Gastroesophageal sphincter (tissue), 4 donors: Measurements from ENCODE around the gene ATP9A. TPM values are rescaled to one million over a fixed set of nuclear protein-coding genes. Genes with fewer than 3 reads are reported as not detected.

Experiments
- ATAC-seq: fragments of 150-250 bp; one replicate; pipeline ENCODE4 v1.9.1; 2016; ENCODE audit warnings: mild to moderate bottlenecking, moderate library complexity
- H3K27ac ChIP-seq, 4 donors: fragments of 200-600 bp; sonication (generic) in 3 of 4; 1 replicate in 3 of 4; 2 replicates in 1 of 4; pipeline ENCODE4 v1.5.1; 2016 to 2019
- H3K27me3 ChIP-seq: fragments of 200-600 bp; sonication (generic); one replicate; pipeline ENCODE4 v1.5.1; 2019
- H3K36me3 ChIP-seq, 2 donors: fragments of 200-600 bp; sonication (generic); one replicate each; pipeline ENCODE4 v1.5.1; 2019; ENCODE audit warnings: control low read depth in 1 of 2
- H3K4me1 ChIP-seq, 3 donors: fragments of 200-600 bp; sonication (generic); 1 replicate in 2 of 3; 2 replicates in 1 of 3; pipeline ENCODE4 v1.5.1; 2016 to 2019; ENCODE audit warnings: control low read depth in 2 of 3
- H3K4me3 ChIP-seq, 2 donors: fragments of 200-600 bp; sonication (generic); one replicate each; pipeline ENCODE4 v1.5.1; 2019; ENCODE audit warnings: mild to moderate bottlenecking in 1 of 2, moderate library complexity in 1 of 2
- H3K9me3 ChIP-seq, 3 donors: fragments of 200-600 bp; sonication (generic); one replicate each; pipeline ENCODE4 v1.5.1; 2017 to 2019; ENCODE audit warnings: control low read depth in 2 of 3
- EP300 ChIP-seq: sonication (generic); formaldehyde crosslinking; IDR thresholded peaks from one replicate; pipeline ENCODE4 v1.6.1; 2017; ENCODE audit warnings: antibody characterized with exemption, mild to moderate bottlenecking
- POLR2A ChIP-seq, 2 donors: fragments of 450-650 bp; IDR thresholded peaks; one replicate each; pipeline ENCODE4 v1.6.1; 2017; ENCODE audit warnings: antibody characterized with exemption in 2 of 2, mild to moderate bottlenecking in 2 of 2, moderate library complexity in 1 of 2
- POLR2AphosphoS5 ChIP-seq: sonication (generic); formaldehyde crosslinking; IDR thresholded peaks from one replicate; pipeline ENCODE4 v1.6.1; 2017; ENCODE audit warnings: antibody characterized with exemption
- WGBS, 2 donors: methylation state at CpG; one replicate each; pipeline ENCODE4 v1.1.5; 2018; ENCODE audit warnings: low coverage in 1 of 2; 5-methylcytosine and 5-hydroxymethylcytosine counted together
- total RNA-seq, 4 donors: library from RNA; depleted of rRNA; stranded (reverse); fragments of >200 nt; gene quantifications; one replicate each; pipeline ENCODE4 v1.1.0, GENCODE V29; 2016
- TF ChIP-seq, protein P1 (sequence below), 4 experiments: fragments of 200-600 bp in 2 of 4; fragments of 450-650 bp in 2 of 4; sonication (generic) in 1 of 4; IDR thresholded peaks; one replicate each; pipeline ENCODE4 v1.5.1; 2017 to 2019; ENCODE audit warnings: antibody characterized with exemption in 4 of 4, mild to moderate bottlenecking in 2 of 4, moderate library complexity in 2 of 4

Gene ATP9A
- total RNA-seq, 4 donors from 2014 or later = 49.3 to 80.2 (median 57.7) TPM

DNA sequence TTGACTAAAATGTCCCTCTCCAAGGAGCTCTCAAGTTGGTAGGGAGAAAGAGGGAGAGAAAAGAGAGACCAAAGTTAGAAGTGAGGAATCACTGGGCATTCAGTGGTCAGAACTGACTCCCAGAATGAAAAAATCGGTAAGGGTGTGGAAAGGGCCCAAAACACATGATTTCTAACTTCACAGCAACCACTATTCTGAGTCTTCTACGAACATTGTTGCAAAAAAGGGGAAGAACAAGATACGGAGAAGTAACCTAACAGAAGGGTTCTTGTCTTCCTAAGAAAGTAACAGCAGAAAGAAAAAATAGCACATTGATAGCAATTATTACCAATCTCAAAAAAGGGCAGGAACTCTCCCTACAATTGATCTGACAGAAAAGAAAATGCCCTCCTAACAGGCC lies 65.6 kb downstream of the ATP9A start:
- 60 to 69% methylated on average over 3 of the region's 3 CpGs for whole genome bisulfite sequencing, 2 donors
- no peaks in the 10 kb centered on the region for H3K9me3 ChIP-seq

DNA sequence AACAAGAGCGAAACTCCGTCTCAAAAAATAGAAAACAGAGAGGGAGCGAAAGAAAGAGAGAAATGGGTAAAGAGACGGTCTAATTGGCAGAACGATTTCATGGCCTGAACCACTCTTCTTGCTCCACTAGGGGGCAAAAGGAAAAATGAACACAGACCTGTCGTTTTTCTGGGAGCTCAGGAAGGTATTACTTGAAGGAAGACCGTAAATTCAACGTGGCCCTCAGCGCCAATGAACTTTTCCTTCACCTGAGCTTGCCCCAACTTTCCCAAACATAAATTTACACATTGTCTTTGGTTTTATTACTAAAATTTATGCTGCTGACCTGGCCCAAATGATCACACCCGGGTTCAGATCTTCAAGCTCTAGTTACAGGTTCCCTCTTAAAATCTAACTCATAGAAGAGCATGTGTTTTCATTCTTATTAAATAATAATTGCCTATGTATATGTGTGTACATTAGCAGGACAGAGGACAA lies 67.3 kb downstream of the ATP9A start:
- no peak overlapping the region for H3K4me3 ChIP-seq
- H3K27ac ChIP-seq = no peak overlapping the region
- no peaks in the 10 kb centered on the region for H3K27me3 ChIP-seq
- WGBS, 2 donors = 49 to 50% methylated on average over 10 of the region's 10 CpGs
- no peaks in the 10 kb centered on the region for H3K9me3 ChIP-seq
- TF ChIP-seq EP300 (no peak), POLR2A (IDR thresholded peaks at IDR 0.05) (no peak), POLR2AphosphoS5 (no peak)
- TF ChIP-seq, protein P1, sequence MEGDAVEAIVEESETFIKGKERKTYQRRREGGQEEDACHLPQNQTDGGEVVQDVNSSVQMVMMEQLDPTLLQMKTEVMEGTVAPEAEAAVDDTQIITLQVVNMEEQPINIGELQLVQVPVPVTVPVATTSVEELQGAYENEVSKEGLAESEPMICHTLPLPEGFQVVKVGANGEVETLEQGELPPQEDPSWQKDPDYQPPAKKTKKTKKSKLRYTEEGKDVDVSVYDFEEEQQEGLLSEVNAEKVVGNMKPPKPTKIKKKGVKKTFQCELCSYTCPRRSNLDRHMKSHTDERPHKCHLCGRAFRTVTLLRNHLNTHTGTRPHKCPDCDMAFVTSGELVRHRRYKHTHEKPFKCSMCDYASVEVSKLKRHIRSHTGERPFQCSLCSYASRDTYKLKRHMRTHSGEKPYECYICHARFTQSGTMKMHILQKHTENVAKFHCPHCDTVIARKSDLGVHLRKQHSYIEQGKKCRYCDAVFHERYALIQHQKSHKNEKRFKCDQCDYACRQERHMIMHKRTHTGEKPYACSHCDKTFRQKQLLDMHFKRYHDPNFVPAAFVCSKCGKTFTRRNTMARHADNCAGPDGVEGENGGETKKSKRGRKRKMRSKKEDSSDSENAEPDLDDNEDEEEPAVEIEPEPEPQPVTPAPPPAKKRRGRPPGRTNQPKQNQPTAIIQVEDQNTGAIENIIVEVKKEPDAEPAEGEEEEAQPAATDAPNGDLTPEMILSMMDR (IDR thresholded peaks at IDR 0.05) = peak; percentile 52 to 76 (median 72)
- peaks cover 0 to 31% (median 0%) of the 10 kb centered on the region in 3 donors for H3K4me1 ChIP-seq
- ATAC-seq = no peak
- H3K36me3 ChIP-seq = no peaks in the 10 kb centered on the region

More for the DNA sequence above, 65.6 kb downstream of the ATP9A start:
- no peak overlapping the region for H3K27ac ChIP-seq
- H3K4me1 ChIP-seq = peaks cover 0 to 19% (median 0%) of the 10 kb centered on the region in 3 donors
- no peak overlapping the region for H3K4me3 ChIP-seq
- peaks cover 0 to 8% of the 10 kb centered on the region in 2 donors for H3K36me3 ChIP-seq
- TF ChIP-seq, protein P1 (IDR thresholded peaks at IDR 0.05) = no peak
- TF ChIP-seq EP300 (no peak), POLR2A (IDR thresholded peaks at IDR 0.05) (no peak), POLR2AphosphoS5 (no peak)
- H3K27me3 ChIP-seq = no peaks in the 10 kb centered on the region
- ATAC-seq = no peak

DNA sequence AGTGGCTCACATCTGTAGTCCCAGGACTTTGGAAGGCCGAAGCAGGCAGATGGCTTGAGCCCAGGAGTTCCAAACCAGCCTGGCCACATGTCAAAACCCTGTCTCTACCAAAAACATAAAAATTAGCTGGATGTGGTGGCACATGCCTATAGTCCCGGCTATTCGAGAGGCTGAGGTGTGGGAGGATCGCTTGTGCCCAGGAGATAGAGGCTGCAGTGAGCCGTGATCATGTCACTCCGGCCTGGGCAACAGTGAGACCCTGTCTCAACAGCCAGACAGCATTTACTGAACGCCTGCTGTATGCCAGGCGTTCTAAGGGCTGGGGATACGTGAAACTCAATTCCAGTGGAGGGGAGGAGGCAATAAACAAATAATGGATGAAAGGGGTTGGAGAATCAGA lies 69.9 kb downstream of the ATP9A start:
- H3K4me1 ChIP-seq = peaks cover 0 to 30% (median 0%) of the 10 kb centered on the region in 3 donors
- TF ChIP-seq, protein P1 (IDR thresholded peaks at IDR 0.05) = no peak
- TF ChIP-seq EP300 (no peak), POLR2AphosphoS5 (no peak), POLR2A (IDR thresholded peaks at IDR 0.05) (no peak)
- H3K27me3 ChIP-seq = no peaks in the 10 kb centered on the region
- no peak overlapping the region for H3K4me3 ChIP-seq
- H3K9me3 ChIP-seq = no peaks in the 10 kb centered on the region
- H3K36me3 ChIP-seq = peaks cover 0 to 14% of the 10 kb centered on the region in 2 donors
- WGBS, 2 donors = 85 to 86% methylated on average over 7 to 8 of the region's 9 CpGs
- no peak overlapping the region for H3K27ac ChIP-seq
- ATAC-seq = no peak

DNA sequence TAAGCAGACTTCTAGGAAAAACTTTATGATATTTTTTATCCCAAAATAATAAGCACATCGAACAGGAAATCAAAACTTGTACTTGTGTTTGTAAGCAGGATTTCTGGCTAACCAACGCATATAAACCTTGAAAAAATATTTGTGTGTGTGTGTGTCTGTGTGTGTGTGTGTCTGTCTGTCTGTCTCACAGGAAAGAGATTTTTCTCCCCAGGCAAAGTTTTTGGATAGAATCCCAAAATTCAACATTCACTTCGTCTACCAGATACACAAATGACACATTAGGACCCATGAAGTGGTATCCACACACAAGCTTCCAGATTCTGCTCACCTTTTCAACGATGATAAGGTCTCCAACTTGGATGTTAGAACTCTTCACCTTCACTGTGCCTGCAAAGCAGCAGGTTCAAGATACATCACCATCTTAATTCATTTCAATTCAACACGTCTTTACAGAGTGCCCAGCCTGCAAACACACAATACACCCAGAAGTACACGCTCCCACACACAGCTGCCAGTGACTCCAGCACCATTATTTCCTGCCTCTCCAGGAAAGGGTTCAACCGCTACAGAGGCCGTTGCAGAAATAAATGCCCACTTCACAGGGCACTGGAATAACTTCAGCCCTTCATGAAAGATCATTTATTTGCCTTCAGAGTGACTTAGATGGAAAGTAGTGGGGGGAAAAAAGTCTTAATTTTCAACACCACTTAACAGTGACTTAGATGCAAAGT lies 70.9 kb downstream of the ATP9A start:
- Histone ChIP-seq H3K9me3 (no peaks in the 10 kb centered on the region), H3K27me3 (no peaks in the 10 kb centered on the region), H3K4me1 (peaks cover 0 to 30% (median 0%) of the 10 kb centered on the region in 3 donors), H3K4me3 (no peak overlapping the region), H3K36me3 (peaks cover 0 to 24% of the 10 kb centered on the region in 2 donors), H3K27ac (no peak overlapping the region)
- WGBS, 2 donors = 35 to 45% methylated on average over 4 to 6 of the region's 8 CpGs
- TF ChIP-seq, protein P1 (IDR thresholded peaks at IDR 0.05) = no peak
- TF ChIP-seq POLR2AphosphoS5 (no peak), POLR2A (IDR thresholded peaks at IDR 0.05) (no peak), EP300 (no peak)
- ATAC-seq = no peak
